DOHH2 (cell line): ENCODE data around the gene TMC4.

Source experiments
- H3F3A ChIP-seq: fragments of 200-600 bp; sonication (generic), shearing (Covaris generic); 2 replicates; pipeline ENCODE4 v1.6.0; 2016; ENCODE audit warnings: antibody characterized with exemption, mild to moderate bottlenecking; ENCODE audit not compliant: control insufficient read depth, insufficient read depth
- H3K27ac ChIP-seq: fragments of 200-600 bp; sonication (generic); 2 replicates; pipeline ENCODE4 v1.5.1; 2014; ENCODE audit warnings: low read depth, mild to moderate bottlenecking, low read length, moderate library complexity
- H3K27me3 ChIP-seq: fragments of 200-600 bp; sonication (generic); 2 replicates; pipeline ENCODE4 v1.6.1; 2014; ENCODE audit warnings: mild to moderate bottlenecking, low read length, mixed read lengths; ENCODE audit not compliant: control insufficient read depth
- H3K36me3 ChIP-seq: fragments of 200-600 bp; sonication (generic); 2 replicates; pipeline ENCODE4 v1.6.1; 2014; ENCODE audit warnings: mild to moderate bottlenecking, low read length, moderate library complexity, mixed read lengths; ENCODE audit not compliant: control insufficient read depth
- H3K4me1 ChIP-seq: fragments of 200-600 bp; sonication (generic); 2 replicates; pipeline ENCODE4 v1.6.1; 2014; ENCODE audit warnings: mild to moderate bottlenecking, low read length, mixed read lengths; ENCODE audit not compliant: control insufficient read depth
- H3K4me2 ChIP-seq: fragments of 200-600 bp; sonication (generic); 2 replicates; pipeline ENCODE4 v1.6.0; 2014; ENCODE audit warnings: mild to moderate bottlenecking, low read length, moderate library complexity
- H3K4me3 ChIP-seq: fragments of 200-600 bp; sonication (generic); 2 replicates; pipeline ENCODE4 v1.5.1; 2014; ENCODE audit warnings: mild to moderate bottlenecking, low read length, mixed read lengths
- H3K79me2 ChIP-seq: fragments of 200-600 bp; sonication (generic); 2 replicates; pipeline ENCODE4 v1.6.1; 2014; ENCODE audit warnings: mild to moderate bottlenecking, low read length, mixed read lengths; ENCODE audit not compliant: control insufficient read depth
- H3K9me2 ChIP-seq: fragments of 200-600 bp; sonication (generic); replicated peaks from 2 replicates; pipeline ENCODE4 v1.6.1; 2014; ENCODE audit warnings: mild to moderate bottlenecking, low read length, mixed read lengths; ENCODE audit not compliant: control insufficient read depth
- H3K9me3 ChIP-seq: fragments of 200-600 bp; sonication (generic); 2 replicates; pipeline ENCODE4 v1.6.1; 2014; ENCODE audit warnings: antibody characterized with exemption, low read length, mixed read lengths; ENCODE audit not compliant: control insufficient read depth, insufficient read depth
- H4K20me1 ChIP-seq: fragments of 200-600 bp; sonication (generic); 2 replicates; pipeline ENCODE4 v1.6.0; 2014; ENCODE audit warnings: low read depth, mild to moderate bottlenecking, antibody characterized with exemption, low read length, moderate library complexity; ENCODE audit not compliant: control insufficient read depth, insufficient read depth
- CTCF ChIP-seq: fragments of 200-600 bp; sonication (generic); IDR thresholded peaks from one replicate; pipeline ENCODE4 v1.5.1; 2014; ENCODE audit warnings: antibody characterized with exemption, mild to moderate bottlenecking, low read depth, low read length; ENCODE audit not compliant: poor library complexity, severe bottlenecking
- EZH2phosphoT487 ChIP-seq: fragments of 200-600 bp; sonication (generic); IDR thresholded peaks from 2 replicates; pipeline ENCODE4 v1.6.1; 2017; ENCODE audit warnings: borderline replicate concordance, mild to moderate bottlenecking, antibody characterized with exemption, low read length, moderate library complexity, mixed read lengths

TMC4 gene

GRCh38 chr19:54141356-54141755, 31.6 kb downstream of the TMC4 start:
- Histone ChIP-seq H3F3A (no peaks in the 10 kb centered on the region), H3K4me3 (no peak overlapping the region), H4K20me1 (0 out of 2 replicates have a peak, but pooled peaks cover 9% of the 10 kb centered on the region), H3K9me2 (no peaks in the 10 kb centered on the region), H3K27me3 (no peaks in the 10 kb centered on the region), H3K27ac (no peak overlapping the region), H3K36me3 (peaks cover 79% of the 10 kb centered on the region), H3K4me1 (peaks cover 14% of the 10 kb centered on the region), H3K9me3 (no peaks in the 10 kb centered on the region), H3K79me2 (peaks cover 55% of the 10 kb centered on the region), H3K4me2 (no peak overlapping the region)
- TF ChIP-seq CTCF (no peak), EZH2phosphoT487 (no peak)

GRCh38 chr19:54138489-54139256, 34.3 kb downstream of the TMC4 start:
- H3F3A ChIP-seq: no peaks in the 10 kb centered on the region
- H3K9me2 ChIP-seq: no peaks in the 10 kb centered on the region
- TF ChIP-seq EZH2phosphoT487 (no peak), CTCF (no peak)
- no peaks in the 10 kb centered on the region for H3K9me3 ChIP-seq
- peaks cover 55% of the 10 kb centered on the region for H3K79me2 ChIP-seq
- peaks cover 21% of the 10 kb centered on the region for H3K4me1 ChIP-seq
- H3K27me3 ChIP-seq: no peaks in the 10 kb centered on the region
- no peak overlapping the region for H3K27ac ChIP-seq
- H3K36me3 ChIP-seq: peaks cover 52% of the 10 kb centered on the region
- H3K4me2 ChIP-seq: peak overlapping the region; percentile 64
- 0 out of 2 replicates have a peak, but pooled peaks cover 9% of the 10 kb centered on the region for H4K20me1 ChIP-seq
- H3K4me3 ChIP-seq: peak overlapping the region; percentile 89

- Histone ChIP-seq H3K27ac (peak within 1 kb of the TSS; percentile 63), H3K4me2 (peak within 1 kb of the TSS; percentile 88), H3K4me1 (peaks cover 21% of the 10 kb centered on the region), H3K4me3 (peak within 1 kb of the TSS; percentile 89), H3K9me3 (no peaks in the 10 kb centered on the region), H3F3A (no peaks in the 10 kb centered on the region), H3K9me2 (no peaks in the 10 kb centered on the region), H4K20me1 (0 out of 2 replicates have a peak, but pooled peaks cover 9% of the 10 kb centered on the region), H3K27me3 (no peaks in the 10 kb centered on the region), H3K36me3 (peaks cover 45% of the 10 kb centered on the region), H3K79me2 (peaks cover 52% of the 10 kb centered on the region)
- TF ChIP-seq EZH2phosphoT487 (no peak), CTCF (no peak)
Observed at GRCh38 chr19:54137699-54138488, 35.1 kb downstream of the TMC4 start, which contains the start of gene CNOT3. Gene CNOT3 (plus strand): TSS chr19:54137762. CDS start chr19:54142979, 5,217 bp downstream.
